Measurements from ENCODE around the gene CAMTA1. TPM values are rescaled to one million over a fixed set of nuclear protein-coding genes. Genes with fewer than 3 reads are reported as not detected.

Gene CAMTA1
- total RNA-seq, 1 experiment from 2014 or later: 103 TPM

- DNase-seq: no peak
- peaks cover 14% of the 10 kb centered on the region for H3K9me3 ChIP-seq
- no peak overlapping the region for H3K4me3 ChIP-seq
- no peaks in the 10 kb centered on the region for H3K27me3 ChIP-seq
- H3K36me3 ChIP-seq: no peaks in the 10 kb centered on the region
Measured at GRCh38 chr1:7268983-7269382, 483.7 kb downstream of the CAMTA1 start.

- no peak overlapping the region for H3K4me3 ChIP-seq
- peaks cover 14% of the 10 kb centered on the region for H3K9me3 ChIP-seq
- no peaks in the 10 kb centered on the region for H3K27me3 ChIP-seq
- no peaks in the 10 kb centered on the region for H3K36me3 ChIP-seq
- DNase-seq: no peak
Measured at GRCh38 chr1:7269525-7269924, 484.3 kb downstream of the CAMTA1 start.

- Histone ChIP-seq H3K4me3 (no peak overlapping the region), H3K36me3 (no peaks in the 10 kb centered on the region), H3K9me3 (peaks cover 15% of the 10 kb centered on the region), H3K27me3 (no peaks in the 10 kb centered on the region)
- DNase-seq: no peak
Measured at GRCh38 chr1:7274256-7274655, 489.0 kb downstream of the CAMTA1 start.

- Histone ChIP-seq H3K36me3 (no peaks in the 10 kb centered on the region), H3K4me3 (no peak overlapping the region), H3K27me3 (no peaks in the 10 kb centered on the region), H3K9me3 (peaks cover 9% of the 10 kb centered on the region)
- DNase-seq: no peak
Measured at GRCh38 chr1:7278045-7278444, 492.8 kb downstream of the CAMTA1 start.

GRCh38 chr1:7278827-7279765 is 493.8 kb downstream of the CAMTA1 start:
- DNase-seq: no peak
- Histone ChIP-seq H3K36me3 (no peaks in the 10 kb centered on the region), H3K9me3 (peaks cover 9% of the 10 kb centered on the region; the same call in 1 of the 2 replicates), H3K27me3 (no peaks in the 10 kb centered on the region), H3K4me3 (no peak overlapping the region)

GRCh38 chr1:7279769-7280168 is 494.5 kb downstream of the CAMTA1 start:
- Histone ChIP-seq H3K27me3 (no peaks in the 10 kb centered on the region), H3K4me3 (no peak overlapping the region)

GRCh38 chr1:7280347-7280960 is 495.2 kb downstream of the CAMTA1 start:
- H3K27me3 ChIP-seq: no peaks in the 10 kb centered on the region
- H3K4me3 ChIP-seq: no peak overlapping the region
- peaks cover 9% of the 10 kb centered on the region; the same call in 1 of the 2 replicates for H3K9me3 ChIP-seq
- no peak for DNase-seq
- no peaks in the 10 kb centered on the region for H3K36me3 ChIP-seq

More at GRCh38 chr1:7279769-7280168, 494.5 kb downstream of the CAMTA1 start:
- H3K9me3 ChIP-seq: peaks cover 9% of the 10 kb centered on the region; the same call in 1 of the 2 replicates
- no peak for DNase-seq
- H3K36me3 ChIP-seq: no peaks in the 10 kb centered on the region

GRCh38 chr1:7281821-7282220 is 496.6 kb downstream of the CAMTA1 start:
- DNase-seq: peak; percentile 89
- Histone ChIP-seq H3K4me3 (no peak overlapping the region), H3K36me3 (no peaks in the 10 kb centered on the region), H3K27me3 (no peaks in the 10 kb centered on the region), H3K9me3 (0 out of 2 replicates have a peak, but pooled peaks cover 1% of the 10 kb centered on the region)

GRCh38 chr1:7284839-7285435 is 499.7 kb downstream of the CAMTA1 start:
- Histone ChIP-seq H3K9me3 (peaks cover 4% of the 10 kb centered on the region), H3K36me3 (no peaks in the 10 kb centered on the region), H3K27me3 (no peaks in the 10 kb centered on the region), H3K4me3 (no peak overlapping the region)
- DNase-seq: peak; percentile 10

- peaks cover 4% of the 10 kb centered on the region for H3K9me3 ChIP-seq
- H3K4me3 ChIP-seq: no peak overlapping the region
- no peak for DNase-seq
- no peaks in the 10 kb centered on the region for H3K27me3 ChIP-seq
- H3K36me3 ChIP-seq: no peaks in the 10 kb centered on the region
Measured at GRCh38 chr1:7285856-7286454, 500.7 kb downstream of the CAMTA1 start.

GRCh38 chr1:7287013-7287412 is 501.8 kb downstream of the CAMTA1 start:
- H3K9me3 ChIP-seq: peaks cover 4% of the 10 kb centered on the region
- no peak overlapping the region for H3K4me3 ChIP-seq
- DNase-seq: no peak
- no peaks in the 10 kb centered on the region for H3K36me3 ChIP-seq
- H3K27me3 ChIP-seq: no peaks in the 10 kb centered on the region

GRCh38 chr1:7288992-7289391 is 503.7 kb downstream of the CAMTA1 start:
- no peak overlapping the region for H3K4me3 ChIP-seq
- no peak for DNase-seq
- no peaks in the 10 kb centered on the region for H3K36me3 ChIP-seq
- H3K9me3 ChIP-seq: peaks cover 4% of the 10 kb centered on the region
- no peaks in the 10 kb centered on the region for H3K27me3 ChIP-seq

- DNase-seq: no peak
- Histone ChIP-seq H3K4me3 (no peak overlapping the region), H3K9me3 (peaks cover 4% of the 10 kb centered on the region), H3K27me3 (no peaks in the 10 kb centered on the region), H3K36me3 (no peaks in the 10 kb centered on the region)
Measured at GRCh38 chr1:7289694-7290093, 504.4 kb downstream of the CAMTA1 start.

GRCh38 chr1:7290971-7291970 is 506.0 kb downstream of the CAMTA1 start:
- no peak overlapping the region for H3K4me3 ChIP-seq
- no peaks in the 10 kb centered on the region for H3K36me3 ChIP-seq
- peaks cover 8% of the 10 kb centered on the region for H3K9me3 ChIP-seq
- DNase-seq: peak; percentile 89
- no peaks in the 10 kb centered on the region for H3K27me3 ChIP-seq

GRCh38 chr1:7292036-7292681 is 506.9 kb downstream of the CAMTA1 start:
- no peak overlapping the region for H3K4me3 ChIP-seq
- no peaks in the 10 kb centered on the region; the same call in 1 of the 2 replicates for H3K36me3 ChIP-seq
- H3K9me3 ChIP-seq: peaks cover 17% of the 10 kb centered on the region
- DNase-seq: no peak
- no peaks in the 10 kb centered on the region for H3K27me3 ChIP-seq
